ENCODE results near the gene BRD9.

GRCh38 chr5:865771-866170 lies 26.8 kb downstream of the BRD9 start:
- TF ChIP-seq POLR2A (IDR thresholded peaks at IDR 0.05) (no peak), EP300 (IDR thresholded peaks at IDR 0.05) (no peak)
- TF ChIP-seq, protein P1, sequence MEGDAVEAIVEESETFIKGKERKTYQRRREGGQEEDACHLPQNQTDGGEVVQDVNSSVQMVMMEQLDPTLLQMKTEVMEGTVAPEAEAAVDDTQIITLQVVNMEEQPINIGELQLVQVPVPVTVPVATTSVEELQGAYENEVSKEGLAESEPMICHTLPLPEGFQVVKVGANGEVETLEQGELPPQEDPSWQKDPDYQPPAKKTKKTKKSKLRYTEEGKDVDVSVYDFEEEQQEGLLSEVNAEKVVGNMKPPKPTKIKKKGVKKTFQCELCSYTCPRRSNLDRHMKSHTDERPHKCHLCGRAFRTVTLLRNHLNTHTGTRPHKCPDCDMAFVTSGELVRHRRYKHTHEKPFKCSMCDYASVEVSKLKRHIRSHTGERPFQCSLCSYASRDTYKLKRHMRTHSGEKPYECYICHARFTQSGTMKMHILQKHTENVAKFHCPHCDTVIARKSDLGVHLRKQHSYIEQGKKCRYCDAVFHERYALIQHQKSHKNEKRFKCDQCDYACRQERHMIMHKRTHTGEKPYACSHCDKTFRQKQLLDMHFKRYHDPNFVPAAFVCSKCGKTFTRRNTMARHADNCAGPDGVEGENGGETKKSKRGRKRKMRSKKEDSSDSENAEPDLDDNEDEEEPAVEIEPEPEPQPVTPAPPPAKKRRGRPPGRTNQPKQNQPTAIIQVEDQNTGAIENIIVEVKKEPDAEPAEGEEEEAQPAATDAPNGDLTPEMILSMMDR (IDR thresholded peaks at IDR 0.05): no peak

Measured in ovary (tissue), 3 donors.